ENCODE measurements around the gene LHFPL5. TPM values are rescaled to one million over a fixed set of nuclear protein-coding genes. Genes with fewer than 3 reads are reported as not detected.

The LHFPL5 gene
- total and polyA plus RNA-seq, 4 donors = 0.44 to 2.0 (median 1.1) TPM

DNA sequence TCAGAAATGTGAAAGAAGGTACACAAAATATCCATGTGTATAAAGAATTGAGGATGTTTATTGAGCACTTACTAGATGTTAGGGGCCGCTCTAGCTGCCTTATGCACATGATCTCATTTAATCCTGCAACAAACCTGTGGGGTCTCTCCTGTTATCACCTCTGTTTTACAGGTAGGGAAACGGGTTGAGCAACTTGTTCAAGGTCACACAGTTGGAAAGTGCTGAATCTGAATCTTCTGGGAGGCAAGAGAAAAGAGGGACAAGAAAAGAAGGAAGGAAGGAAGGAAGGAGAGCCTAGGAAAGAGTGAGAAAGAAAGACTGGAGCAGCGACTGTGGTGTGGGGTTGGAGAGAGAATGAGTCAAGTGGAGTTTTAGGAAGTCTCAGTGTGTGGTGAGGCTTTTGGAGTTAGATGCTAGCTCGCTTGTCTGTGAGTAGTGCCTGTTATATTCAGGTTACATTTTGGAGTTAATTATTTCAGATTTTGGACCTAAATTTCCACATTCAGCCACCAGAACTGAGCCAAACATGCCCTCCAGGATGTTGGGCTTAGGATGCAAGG, 16.6 kb upstream of the LHFPL5 start:
- peaks cover 7% of the 10 kb centered on the region for H3K4me1 ChIP-seq (ENCODE audit: control insufficient read depth, insufficient read depth, low read length)
- H3K4me3 ChIP-seq (ENCODE audit: low read depth, low read length) = no peak overlapping the region
- no peak overlapping the region for H3K27ac ChIP-seq (ENCODE audit: low read depth, low read length)
- DNase-seq (ENCODE audit: low read depth in 4 of 6, low spot score in 6 of 6) = no peak
- H3K36me3 ChIP-seq (ENCODE audit: control insufficient read depth, insufficient read depth, low read length) = no peaks in the 10 kb centered on the region
- H3K27me3 ChIP-seq (ENCODE audit: control insufficient read depth, insufficient read depth, low read length) = peaks cover 23% of the 10 kb centered on the region
- 64% methylated on average over 2 of the region's 4 CpGs for WGBS (ENCODE audit: insufficient coverage)
- no peaks in the 10 kb centered on the region for H3K9me3 ChIP-seq (ENCODE audit: control insufficient read depth, insufficient read depth, low read length)

DNA sequence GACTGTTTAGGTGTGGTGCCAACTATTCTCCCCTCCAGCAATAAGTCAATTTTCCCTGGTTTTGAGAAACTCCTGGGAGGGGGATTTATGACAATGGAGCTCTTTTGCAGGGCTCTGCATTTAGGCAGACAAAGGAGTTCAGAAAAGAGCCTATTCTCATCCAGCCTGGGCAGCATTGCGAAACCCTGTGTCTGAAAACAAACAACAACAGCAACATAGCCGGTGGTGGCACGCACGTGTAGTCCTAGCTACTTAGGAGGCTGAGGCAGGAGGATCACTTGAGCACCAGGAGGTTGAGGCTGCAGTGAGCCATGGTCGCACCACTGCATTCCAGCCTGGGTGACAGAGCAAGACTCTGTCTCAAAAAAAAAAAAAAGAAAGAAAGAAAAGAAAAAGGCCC, 14.5 kb upstream of the LHFPL5 start:
- H3K4me1 ChIP-seq (ENCODE audit: control insufficient read depth, insufficient read depth, low read length) = peaks cover 7% of the 10 kb centered on the region
- WGBS (ENCODE audit: insufficient coverage) = no CpG with 5 or more reads among the region's 5 CpGs
- no peaks in the 10 kb centered on the region for H3K36me3 ChIP-seq (ENCODE audit: control insufficient read depth, insufficient read depth, low read length)
- H3K27me3 ChIP-seq (ENCODE audit: control insufficient read depth, insufficient read depth, low read length) = peaks cover 21% of the 10 kb centered on the region
- H3K27ac ChIP-seq (ENCODE audit: low read depth, low read length) = no peak overlapping the region
- H3K4me3 ChIP-seq (ENCODE audit: low read depth, low read length) = no peak overlapping the region
- no peaks in the 10 kb centered on the region for H3K9me3 ChIP-seq (ENCODE audit: control insufficient read depth, insufficient read depth, low read length)
- DNase-seq (ENCODE audit: low read depth in 4 of 6, low spot score in 6 of 6) = no peak

DNA sequence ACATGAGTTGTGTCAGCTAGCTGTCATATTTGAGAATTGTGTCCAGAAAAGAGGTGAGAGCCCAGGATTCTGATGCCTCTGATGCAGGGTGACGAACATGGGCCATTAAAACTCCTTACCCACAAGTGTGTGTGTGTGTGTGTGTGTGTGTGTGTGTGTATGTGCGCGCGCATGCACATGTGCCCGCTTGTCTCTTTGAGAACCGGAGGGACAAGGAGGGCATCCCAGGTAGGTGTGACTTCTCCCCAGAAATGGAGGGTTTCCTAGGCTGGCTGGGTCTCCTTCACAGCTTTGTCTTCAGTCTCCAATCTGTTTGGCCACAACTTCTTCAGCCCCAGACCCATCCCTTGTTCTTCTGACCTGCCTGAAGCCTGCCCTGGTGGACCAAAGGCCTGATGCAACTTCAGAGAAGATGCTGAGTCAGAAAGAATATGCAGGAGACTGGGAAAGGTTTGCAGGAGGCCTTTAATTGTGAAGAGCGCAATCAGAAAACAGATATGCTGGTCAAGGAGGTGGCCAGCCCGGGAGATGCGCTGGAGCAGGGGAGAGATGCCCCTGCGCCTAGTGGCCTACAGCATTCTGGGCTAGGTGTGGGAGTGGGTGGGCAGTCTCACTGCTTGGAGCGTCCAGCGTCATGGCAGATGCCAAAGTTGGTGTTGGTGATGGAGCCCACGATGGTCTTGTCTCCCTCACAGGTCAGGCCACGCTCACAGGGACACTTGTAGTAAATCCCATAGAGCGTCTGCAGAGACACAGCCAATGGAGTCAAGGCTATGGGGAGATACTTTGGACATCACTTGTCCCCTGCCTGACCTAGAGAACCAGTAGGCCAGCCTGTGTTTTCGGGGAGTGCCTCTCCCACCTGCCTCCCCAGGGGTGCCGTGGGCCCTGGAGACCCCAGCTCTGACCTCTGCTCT, 10.4 kb upstream of the LHFPL5 start:
- H3K27ac ChIP-seq (ENCODE audit: low read depth, low read length) = no peak overlapping the region
- H3K36me3 ChIP-seq (ENCODE audit: control insufficient read depth, insufficient read depth, low read length) = no peaks in the 10 kb centered on the region
- no peaks in the 10 kb centered on the region for H3K4me1 ChIP-seq (ENCODE audit: control insufficient read depth, insufficient read depth, low read length)
- H3K27me3 ChIP-seq (ENCODE audit: control insufficient read depth, insufficient read depth, low read length) = no peaks in the 10 kb centered on the region
- no peaks in the 10 kb centered on the region for H3K9me3 ChIP-seq (ENCODE audit: control insufficient read depth, insufficient read depth, low read length)
- no peak overlapping the region for H3K4me3 ChIP-seq (ENCODE audit: low read depth, low read length)
- 91% methylated on average over 10 of the region's 17 CpGs for WGBS (ENCODE audit: insufficient coverage)
- no peak for DNase-seq (ENCODE audit: low read depth in 4 of 6, low spot score in 6 of 6)

DNA sequence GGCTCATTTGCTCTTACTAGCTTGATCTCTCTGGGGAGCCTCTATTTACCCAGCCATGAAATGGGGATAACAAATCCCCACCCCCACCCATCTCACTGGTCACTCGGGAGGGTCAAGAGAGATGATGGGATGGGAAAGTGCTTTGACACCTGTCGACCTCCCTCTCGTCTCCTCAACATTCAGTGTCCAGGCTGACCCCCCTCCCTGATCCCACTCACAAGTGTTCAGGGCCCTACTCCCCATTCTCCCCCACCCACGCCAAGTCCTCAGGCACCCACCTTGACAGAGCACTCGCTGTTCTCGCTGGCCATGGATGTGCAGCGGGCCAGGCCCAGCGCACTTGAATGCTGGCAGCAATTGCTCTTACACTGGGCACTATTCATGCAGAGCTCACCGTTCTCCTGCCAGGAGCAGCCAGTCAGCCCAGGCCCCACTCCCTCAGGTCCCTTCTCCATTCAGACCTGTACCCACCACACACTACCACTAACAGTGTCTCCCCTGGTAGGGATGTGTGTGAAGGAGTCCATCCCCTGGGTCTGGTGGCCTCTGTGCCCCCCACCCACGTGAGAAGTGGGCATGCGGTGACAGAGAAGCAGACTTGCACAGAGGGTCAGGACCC, 9.6 kb upstream of the LHFPL5 start:
- Histone ChIP-seq H3K27me3 (ENCODE audit: control insufficient read depth, insufficient read depth, low read length) (no peaks in the 10 kb centered on the region), H3K36me3 (ENCODE audit: control insufficient read depth, insufficient read depth, low read length) (no peaks in the 10 kb centered on the region), H3K27ac (ENCODE audit: low read depth, low read length) (no peak overlapping the region), H3K4me3 (ENCODE audit: low read depth, low read length) (no peak overlapping the region), H3K4me1 (ENCODE audit: control insufficient read depth, insufficient read depth, low read length) (no peaks in the 10 kb centered on the region), H3K9me3 (ENCODE audit: control insufficient read depth, insufficient read depth, low read length) (no peaks in the 10 kb centered on the region)
- 82% methylated on average over 9 of the region's 11 CpGs for WGBS (ENCODE audit: insufficient coverage)
- DNase-seq (ENCODE audit: low read depth in 4 of 6, low spot score in 6 of 6) = no peak

DNA sequence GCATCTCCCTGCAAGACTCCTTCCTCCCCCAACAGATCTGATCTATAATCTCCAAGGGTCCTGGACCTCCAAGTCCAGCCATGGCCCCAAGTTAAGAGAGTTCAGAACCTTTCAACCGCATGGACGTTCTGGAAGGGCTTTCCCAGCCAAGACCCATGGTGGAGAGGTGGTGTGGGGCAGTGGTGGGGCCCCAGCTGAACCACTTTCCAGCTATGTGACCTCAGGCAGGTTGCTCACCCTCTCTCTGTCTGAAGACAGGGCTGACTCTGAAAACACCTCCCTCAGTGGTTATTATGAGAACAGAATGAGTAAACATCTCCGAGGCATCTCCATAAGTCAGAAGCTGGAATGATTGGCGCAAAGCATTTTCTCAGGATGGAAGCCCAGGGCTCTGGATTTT, 8.9 kb upstream of the LHFPL5 start:
- DNase-seq (ENCODE audit: low read depth in 4 of 6, low spot score in 6 of 6) = no peak
- no peaks in the 10 kb centered on the region for H3K27me3 ChIP-seq (ENCODE audit: control insufficient read depth, insufficient read depth, low read length)
- no peaks in the 10 kb centered on the region for H3K36me3 ChIP-seq (ENCODE audit: control insufficient read depth, insufficient read depth, low read length)
- WGBS (ENCODE audit: insufficient coverage) = 85% methylated on average over 4 of the region's 4 CpGs
- H3K4me3 ChIP-seq (ENCODE audit: low read depth, low read length) = no peak overlapping the region
- no peaks in the 10 kb centered on the region for H3K9me3 ChIP-seq (ENCODE audit: control insufficient read depth, insufficient read depth, low read length)
- H3K4me1 ChIP-seq (ENCODE audit: control insufficient read depth, insufficient read depth, low read length) = no peaks in the 10 kb centered on the region
- no peak overlapping the region for H3K27ac ChIP-seq (ENCODE audit: low read depth, low read length)

DNA sequence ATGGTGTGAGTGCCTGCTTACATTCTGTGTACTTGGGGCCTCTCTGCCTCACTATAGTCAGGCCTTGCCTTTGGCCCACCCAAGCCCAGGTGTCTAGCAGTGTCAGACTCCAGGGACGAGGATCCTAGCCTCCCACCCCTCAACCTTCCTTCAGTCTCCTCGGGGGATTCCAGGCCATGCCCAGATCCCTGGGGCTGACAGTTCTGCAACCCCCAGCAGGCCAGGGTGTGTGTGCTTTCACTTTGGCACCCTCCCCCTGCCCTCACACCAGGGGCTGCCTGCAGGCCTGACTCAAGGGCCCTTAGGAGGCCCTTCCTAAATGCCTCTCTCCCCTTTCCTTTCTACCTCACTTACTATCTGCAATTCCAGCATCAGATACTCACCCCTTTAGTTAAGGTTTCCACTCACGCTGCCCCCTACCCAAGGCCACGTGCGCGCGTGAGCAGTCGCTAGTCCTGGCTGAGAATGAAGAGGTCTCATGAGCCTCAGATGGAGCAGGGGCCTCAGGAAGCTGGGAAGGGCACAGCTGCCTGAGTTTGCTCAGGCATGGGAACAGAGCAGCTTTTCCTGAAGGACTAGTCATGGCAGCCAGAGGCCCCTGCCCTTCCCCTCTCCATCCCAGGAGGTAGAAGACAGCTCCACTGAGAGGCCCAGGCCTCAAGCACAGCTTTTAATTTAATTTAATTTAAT, 7.2 kb upstream of the LHFPL5 start:
- 67% methylated on average over 8 of the region's 8 CpGs for WGBS (ENCODE audit: insufficient coverage)
- no peak for DNase-seq (ENCODE audit: low read depth in 4 of 6, low spot score in 6 of 6)

DNA sequence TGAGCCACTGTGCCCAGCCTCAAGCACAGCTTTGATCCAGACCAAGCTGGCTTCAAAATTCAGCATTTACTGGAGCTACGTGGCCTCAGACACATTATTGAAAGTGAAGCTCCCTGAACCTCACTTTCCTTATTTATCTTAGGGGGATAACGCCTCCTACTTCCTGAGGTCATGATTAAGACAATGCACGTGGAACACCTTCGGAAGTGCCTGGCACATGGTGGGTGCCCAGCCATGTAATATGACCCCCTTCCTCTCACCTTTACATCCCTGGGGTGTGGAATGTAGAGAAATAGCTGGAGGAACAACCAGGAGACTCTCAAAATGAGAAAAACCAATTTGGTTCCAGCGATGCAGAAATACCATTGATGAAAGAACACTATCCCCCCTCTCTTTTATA, 6.4 kb upstream of the LHFPL5 start:
- H3K4me3 ChIP-seq (ENCODE audit: low read depth, low read length) = no peak overlapping the region
- H3K27me3 ChIP-seq (ENCODE audit: control insufficient read depth, insufficient read depth, low read length) = no peaks in the 10 kb centered on the region
- H3K9me3 ChIP-seq (ENCODE audit: control insufficient read depth, insufficient read depth, low read length) = no peaks in the 10 kb centered on the region
- no peaks in the 10 kb centered on the region for H3K4me1 ChIP-seq (ENCODE audit: control insufficient read depth, insufficient read depth, low read length)
- 83% methylated on average over 1 of the region's 5 CpGs for WGBS (ENCODE audit: insufficient coverage)
- no peak for DNase-seq (ENCODE audit: low read depth in 4 of 6, low spot score in 6 of 6)
- H3K27ac ChIP-seq (ENCODE audit: low read depth, low read length) = no peak overlapping the region
- no peaks in the 10 kb centered on the region for H3K36me3 ChIP-seq (ENCODE audit: control insufficient read depth, insufficient read depth, low read length)

More for the DNA sequence above, 7.2 kb upstream of the LHFPL5 start:
- H3K9me3 ChIP-seq (ENCODE audit: control insufficient read depth, insufficient read depth, low read length) = no peaks in the 10 kb centered on the region
- H3K27me3 ChIP-seq (ENCODE audit: control insufficient read depth, insufficient read depth, low read length) = no peaks in the 10 kb centered on the region
- no peaks in the 10 kb centered on the region for H3K36me3 ChIP-seq (ENCODE audit: control insufficient read depth, insufficient read depth, low read length)
- H3K4me3 ChIP-seq (ENCODE audit: low read depth, low read length) = no peak overlapping the region
- H3K27ac ChIP-seq (ENCODE audit: low read depth, low read length) = no peak overlapping the region
- no peaks in the 10 kb centered on the region for H3K4me1 ChIP-seq (ENCODE audit: control insufficient read depth, insufficient read depth, low read length)

DNA sequence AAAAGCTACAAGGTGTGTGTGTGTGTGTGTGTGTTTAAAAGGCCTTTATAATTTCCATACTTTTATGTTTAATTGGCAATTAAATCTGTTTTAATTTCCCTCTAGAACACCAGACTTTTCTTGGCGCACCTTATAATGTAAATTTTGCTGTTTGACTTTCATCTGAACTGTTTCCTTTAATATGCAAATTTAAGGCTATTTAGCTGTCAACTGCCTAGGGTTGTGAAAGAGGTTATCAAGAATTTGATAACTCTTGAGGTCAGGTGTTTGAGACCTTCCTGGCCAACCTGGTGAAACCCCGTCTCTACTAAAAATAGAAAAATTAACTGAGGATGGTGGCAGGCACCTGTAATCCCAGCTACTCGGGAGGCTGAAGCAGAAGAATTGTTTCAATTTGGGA, 4.0 kb upstream of the LHFPL5 start:
- no CpG with 5 or more reads among the region's 3 CpGs for WGBS (ENCODE audit: insufficient coverage)

DNA sequence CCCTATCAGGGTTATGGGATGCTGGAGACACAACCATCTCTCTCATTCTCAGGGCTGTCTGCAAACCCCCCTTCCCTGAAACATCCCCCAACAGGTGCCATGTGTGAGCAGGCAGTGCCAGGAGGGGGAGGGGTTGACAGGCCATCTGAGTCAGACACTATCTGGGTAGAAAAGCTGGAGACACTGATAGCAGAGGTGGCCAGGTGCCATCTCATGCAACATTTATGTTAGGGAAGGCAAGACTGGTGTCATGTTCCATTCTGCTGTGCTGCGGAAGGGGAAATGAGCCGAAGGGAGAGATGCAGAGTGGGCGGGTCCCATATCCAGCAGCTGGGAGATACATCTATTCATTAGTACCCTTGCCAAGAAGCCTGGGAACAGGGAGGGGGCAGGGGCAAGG, 3.5 kb downstream of the LHFPL5 start:
- Histone ChIP-seq H3K9me3 (ENCODE audit: control insufficient read depth, insufficient read depth, low read length) (no peaks in the 10 kb centered on the region), H3K4me3 (ENCODE audit: low read depth, low read length) (no peak overlapping the region), H3K27ac (ENCODE audit: low read depth, low read length) (no peak overlapping the region), H3K4me1 (ENCODE audit: control insufficient read depth, insufficient read depth, low read length) (peaks cover 12% of the 10 kb centered on the region), H3K36me3 (ENCODE audit: control insufficient read depth, insufficient read depth, low read length) (no peaks in the 10 kb centered on the region), H3K27me3 (ENCODE audit: control insufficient read depth, insufficient read depth, low read length) (no peaks in the 10 kb centered on the region)
- 50% methylated on average over 2 of the region's 3 CpGs for WGBS (ENCODE audit: insufficient coverage)
- peak in 2 of 6 donors; percentile 72 to 83 for DNase-seq (ENCODE audit: low read depth in 4 of 6, low spot score in 6 of 6)

More for the DNA sequence above, 4.0 kb upstream of the LHFPL5 start:
- no peak overlapping the region for H3K4me3 ChIP-seq (ENCODE audit: low read depth, low read length)
- no peaks in the 10 kb centered on the region for H3K27me3 ChIP-seq (ENCODE audit: control insufficient read depth, insufficient read depth, low read length)
- no peak for DNase-seq (ENCODE audit: low read depth in 4 of 6, low spot score in 6 of 6)
- no peaks in the 10 kb centered on the region for H3K36me3 ChIP-seq (ENCODE audit: control insufficient read depth, insufficient read depth, low read length)
- H3K9me3 ChIP-seq (ENCODE audit: control insufficient read depth, insufficient read depth, low read length) = no peaks in the 10 kb centered on the region
- no peak overlapping the region for H3K27ac ChIP-seq (ENCODE audit: low read depth, low read length)
- peaks cover 12% of the 10 kb centered on the region for H3K4me1 ChIP-seq (ENCODE audit: control insufficient read depth, insufficient read depth, low read length)
